Measurements from ENCODE around the gene PRDM4. TPM values are rescaled to one million over a fixed set of nuclear protein-coding genes. Genes with fewer than 3 reads are reported as not detected.

Gene PRDM4
- polyA plus RNA-seq, 1 of the 3 experiments (the other 2 are of a cell fraction) = 22.1 TPM

GRCh38 chr12:107776171-107776570 lies 15.2 kb upstream of the PRDM4 start (continued):
- TF ChIP-seq USF2 (IDR thresholded peaks at IDR 0.05; ENCODE audit: borderline replicate concordance, low read depth, low read length) (no peak), EP300 (IDR thresholded peaks at IDR 0.05; ENCODE audit: borderline replicate concordance in 1 of 2, low read depth in 1 of 2, low read length in 1 of 2) (no peak), TAF1 (IDR thresholded peaks at IDR 0.05; ENCODE audit: borderline replicate concordance, low read depth, low read length) (no peak), POLR2AphosphoS5 (IDR thresholded peaks at IDR 0.05; ENCODE audit: low read depth, low read length) (no peak), NRF1 (IDR thresholded peaks at IDR 0.05; ENCODE audit: low read depth, low read length) (no peak), REST (IDR thresholded peaks at IDR 0.05; ENCODE audit: low read depth, low read length) (no peak), PBX3 (IDR thresholded peaks at IDR 0.05) (no peak)

- H3K4me2 ChIP-seq = no peak overlapping the region
- H3K27me3 ChIP-seq (ENCODE audit: insufficient read depth) = peaks cover 23% of the 10 kb centered on the region
- H3K9me3 ChIP-seq = no peaks in the 10 kb centered on the region
- CTCF ChIA-PET = interaction anchor here (0.9 to 2.3 kb wide), 7 partner anchors 8 to 856 kb away, joined by 3 to 8 read pairs (median 4); no protein-coding TSS in a partner anchor
- DNase-seq = peak; percentile 85
- H3K36me3 ChIP-seq (replicated peaks in 1 of 2; ENCODE audit: control insufficient read depth in 1 of 2, insufficient read depth in 2 of 2, low read length in 1 of 2) = no peaks in the 10 kb centered on the region
- no peak overlapping the region for H3K27ac ChIP-seq (ENCODE audit: low read depth in 2 of 2, low read length in 1 of 2)
- H4K20me1 ChIP-seq (ENCODE audit: insufficient read depth) = no peaks in the 10 kb centered on the region
- H3K9me2 ChIP-seq = no peaks in the 10 kb centered on the region
- no peak overlapping the region for H2AFZ ChIP-seq (ENCODE audit: low read depth)
- no peaks in the 10 kb centered on the region; a peak in 1 of 4 replicates for H3K4me1 ChIP-seq (ENCODE audit: control insufficient read depth in 1 of 2, insufficient read depth in 2 of 2, low read depth in 1 of 2, low read length in 1 of 2)
- 5% methylated on average over 13 of the region's 66 CpGs for whole genome bisulfite sequencing (ENCODE audit: low lambda C conversion rate)
- H3K9ac ChIP-seq = no peak overlapping the region
- H3F3A ChIP-seq (replicated peaks; ENCODE audit: insufficient read depth) = no peaks in the 10 kb centered on the region
- POLR2A ChIA-PET = no interaction called here
- peak overlapping the region in 1 of 2 experiments; percentile 23; a peak in 1 of 4 replicates for H3K4me3 ChIP-seq (ENCODE audit: low read depth in 2 of 2, low read length in 1 of 2)
- H3K79me2 ChIP-seq (ENCODE audit: insufficient read depth) = no peaks in the 10 kb centered on the region
- TF ChIP-seq MXI1 (IDR thresholded peaks at IDR 0.05; ENCODE audit: low read depth, low read length) (no peak), EZH2phosphoT487 (IDR thresholded peaks at IDR 0.05; ENCODE audit: borderline replicate concordance, low read depth) (no peak), NRF1 (IDR thresholded peaks at IDR 0.05; ENCODE audit: low read depth, low read length) (0 out of 2 replicates have a peak, but pooled peaks have one; percentile 17), NFIC (IDR thresholded peaks at IDR 0.05; ENCODE audit: borderline replicate concordance) (no peak), REST (IDR thresholded peaks at IDR 0.05; ENCODE audit: low read depth, low read length) (peak; percentile 61; the same call in 1 of the 2 replicates), USF1 (IDR thresholded peaks at IDR 0.05; ENCODE audit: borderline replicate concordance, low read depth) (no peak), ZBTB33 (IDR thresholded peaks at IDR 0.05; ENCODE audit: borderline replicate concordance, low read depth) (no peak), RAD21 (IDR thresholded peaks at IDR 0.05; ENCODE audit: low read length) (no peak), ELF1 (IDR thresholded peaks at IDR 0.05) (no peak), FOSL2 (IDR thresholded peaks at IDR 0.05; ENCODE audit: borderline replicate concordance, low read depth) (no peak), CHD2 (IDR thresholded peaks at IDR 0.05; ENCODE audit: low read length, partially characterized antibody) (no peak)
Measured at GRCh38 chr12:107775093-107775721, 14.3 kb upstream of the PRDM4 start.
